Skeletal muscle satellite cell (primary cell): ENCODE results near the gene SLC38A7.
A peak's percentile ranks its signal among the peaks of the same experiment; 100 is the strongest.
"Not testable (repeated sequence)": the region's sequence is repeated elsewhere in the genome, so short reads cannot be mapped to it uniquely, and the experiment has no call there.

Experiments used
- H3K27me3 ChIP-seq: 2 replicates; pipeline ENCODE4 v1.7.0; 2013; ENCODE audit warnings: low read length; ENCODE audit not compliant: control insufficient read depth, insufficient read depth
- H3K36me3 ChIP-seq: 2 replicates; pipeline ENCODE4 v1.7.0; 2013; ENCODE audit warnings: mild to moderate bottlenecking, control low read depth, low read length; ENCODE audit not compliant: insufficient read depth
- H3K4me1 ChIP-seq: 2 replicates; pipeline ENCODE4 v1.7.0; 2013; ENCODE audit warnings: low read length; ENCODE audit not compliant: control insufficient read depth, insufficient read depth
- H3K4me2 ChIP-seq: 2 replicates; pipeline ENCODE4 v1.7.0; 2013; ENCODE audit warnings: mild to moderate bottlenecking, low read length
- H3K4me3 ChIP-seq: 2 replicates; pipeline ENCODE4 v1.7.0; 2013; ENCODE audit warnings: low read length
- H3K9ac ChIP-seq: 2 replicates; pipeline ENCODE4 v1.7.0; 2013; ENCODE audit warnings: mild to moderate bottlenecking, low read depth, low read length, moderate library complexity
- H3K9me3 ChIP-seq: replicated peaks from 2 replicates; pipeline ENCODE4 v1.7.0; 2013; ENCODE audit warnings: mild to moderate bottlenecking, control low read depth, low read length

SLC38A7 gene

GRCh38 chr16:58713742-58714141 lies 29.2 kb upstream of the SLC38A7 start:
- H3K9ac ChIP-seq: no peak overlapping the region
- H3K36me3 ChIP-seq: peaks cover 55% of the 10 kb centered on the region
- H3K27me3 ChIP-seq: no peaks in the 10 kb centered on the region
- no peaks in the 10 kb centered on the region for H3K4me1 ChIP-seq
- no peaks in the 10 kb centered on the region for H3K9me3 ChIP-seq
- no peak overlapping the region for H3K4me2 ChIP-seq
- H3K4me3 ChIP-seq: no peak overlapping the region

GRCh38 chr16:58709333-58709732 lies 24.8 kb upstream of the SLC38A7 start:
- Histone ChIP-seq H3K9me3 (no peaks in the 10 kb centered on the region), H3K9ac (no peak overlapping the region), H3K4me2 (no peak overlapping the region), H3K4me1 (no peaks in the 10 kb centered on the region), H3K4me3 (no peak overlapping the region), H3K27me3 (no peaks in the 10 kb centered on the region), H3K36me3 (peaks cover 37% of the 10 kb centered on the region)

- Histone ChIP-seq H3K4me2 (no peak overlapping the region), H3K27me3 (no peaks in the 10 kb centered on the region), H3K4me3 (no peak overlapping the region), H3K4me1 (no peaks in the 10 kb centered on the region), H3K9ac (no peak overlapping the region), H3K9me3 (no peaks in the 10 kb centered on the region), H3K36me3 (no peaks in the 10 kb centered on the region)
Measured at GRCh38 chr16:58699151-58699550, 14.6 kb upstream of the SLC38A7 start.

- H3K4me1 ChIP-seq: no peaks in the 10 kb centered on the region
- no peaks in the 10 kb centered on the region for H3K27me3 ChIP-seq
- H3K4me3 ChIP-seq: no peak overlapping the region
- H3K36me3 ChIP-seq: no peaks in the 10 kb centered on the region
- H3K9me3 ChIP-seq: no peaks in the 10 kb centered on the region
- no peak overlapping the region for H3K4me2 ChIP-seq
- no peak overlapping the region for H3K9ac ChIP-seq
Measured at GRCh38 chr16:58695368-58695767, 10.8 kb upstream of the SLC38A7 start.

GRCh38 chr16:58692450-58692849 lies 7.9 kb upstream of the SLC38A7 start:
- Histone ChIP-seq H3K9me3 (no peaks in the 10 kb centered on the region), H3K36me3 (no peaks in the 10 kb centered on the region), H3K27me3 (peaks cover 5% of the 10 kb centered on the region), H3K4me1 (no peaks in the 10 kb centered on the region), H3K4me2 (no peak overlapping the region), H3K9ac (no peak overlapping the region), H3K4me3 (no peak overlapping the region)

- H3K36me3 ChIP-seq, H3K27me3 ChIP-seq, H3K9me3 ChIP-seq, H3K4me3 ChIP-seq, H3K4me2 ChIP-seq, H3K9ac ChIP-seq: not testable (repeated sequence)
- peaks cover 16% of the 10 kb centered on the region for H3K4me1 ChIP-seq
Measured at GRCh38 chr16:58686985-58687706, 2.6 kb upstream of the SLC38A7 start.

GRCh38 chr16:58685084-58685449 lies 497 bp upstream of the SLC38A7 start:
- Histone ChIP-seq H3K9me3 (no peaks in the 10 kb centered on the region), H3K36me3 (peaks cover 9% of the 10 kb centered on the region), H3K4me3 (peak overlapping the region; percentile 93), H3K4me1 (peaks cover 16% of the 10 kb centered on the region), H3K4me2 (peak overlapping the region; percentile 98), H3K27me3 (peaks cover 5% of the 10 kb centered on the region), H3K9ac (no peak overlapping the region)

GRCh38 chr16:58684001-58684353 lies 593 bp downstream of the SLC38A7 start:
- H3K4me2 ChIP-seq: peak overlapping the region; percentile 98
- no peaks in the 10 kb centered on the region for H3K27me3 ChIP-seq
- peak overlapping the region; percentile 95 for H3K9ac ChIP-seq
- no peaks in the 10 kb centered on the region for H3K9me3 ChIP-seq
- peak overlapping the region; percentile 93 for H3K4me3 ChIP-seq
- peaks cover 14% of the 10 kb centered on the region for H3K36me3 ChIP-seq
- H3K4me1 ChIP-seq: peaks cover 16% of the 10 kb centered on the region

- Histone ChIP-seq H3K9me3 (no peaks in the 10 kb centered on the region), H3K27me3 (no peaks in the 10 kb centered on the region), H3K4me1 (peaks cover 12% of the 10 kb centered on the region), H3K36me3 (peaks cover 44% of the 10 kb centered on the region), H3K4me3 (no peak overlapping the region), H3K9ac (no peak overlapping the region), H3K4me2 (no peak overlapping the region)
Measured at GRCh38 chr16:58679763-58680162, 4.8 kb downstream of the SLC38A7 start.

GRCh38 chr16:58678716-58679115 lies 5.9 kb downstream of the SLC38A7 start:
- Histone ChIP-seq H3K9ac (no peak overlapping the region), H3K4me3 (no peak overlapping the region), H3K4me2 (no peak overlapping the region), H3K36me3 (peaks cover 50% of the 10 kb centered on the region), H3K27me3 (no peaks in the 10 kb centered on the region), H3K4me1 (peaks cover 6% of the 10 kb centered on the region), H3K9me3 (no peaks in the 10 kb centered on the region)

- Histone ChIP-seq H3K4me2 (no peak overlapping the region), H3K36me3 (peaks cover 50% of the 10 kb centered on the region), H3K9me3 (no peaks in the 10 kb centered on the region), H3K9ac (no peak overlapping the region), H3K4me3 (no peak overlapping the region), H3K4me1 (peaks cover 2% of the 10 kb centered on the region), H3K27me3 (no peaks in the 10 kb centered on the region)
Measured at GRCh38 chr16:58678269-58678668, 6.3 kb downstream of the SLC38A7 start.

GRCh38 chr16:58670946-58671583 lies 13.5 kb downstream of the SLC38A7 start:
- Histone ChIP-seq H3K36me3 (peaks cover 56% of the 10 kb centered on the region), H3K4me2 (no peak overlapping the region), H3K4me3 (no peak overlapping the region), H3K27me3 (no peaks in the 10 kb centered on the region), H3K9me3 (no peaks in the 10 kb centered on the region), H3K4me1 (no peaks in the 10 kb centered on the region), H3K9ac (no peak overlapping the region)
